RCC 7860 (cell line): ENCODE data around the gene GARIN5B.

Source experiments
- DNase-seq: peaks from one replicate; pipeline ENCODE4 v3.0.0-alpha.2; 2015; ENCODE audit warnings: low spot score
- FAIRE-seq: peaks from 2 replicates; lab custom pipeline; 2012; peaks lifted over from hg19 to GRCh38; lab: Jason Lieb, UNC

The GARIN5B gene

GRCh38 chr19:55325172-55325571, 37.9 kb downstream of the GARIN5B start, which contains the start of gene TMEM150B:
Gene TMEM150B, minus strand, starts transcription at chr19:55325341. Its CDS starts 4,305 bp downstream, at chr19:55321036.
- no peak for FAIRE-seq
- no peak for DNase-seq

- no peak for FAIRE-seq
- DNase-seq = no peak
Measured at GRCh38 chr19:55324662-55325061, 38.4 kb downstream of the GARIN5B start.

- FAIRE-seq = no peak
- DNase-seq = no peak
Measured at GRCh38 chr19:55322204-55322885, 40.7 kb downstream of the GARIN5B start.

- DNase-seq = no peak
- FAIRE-seq = no peak
Measured at GRCh38 chr19:55321466-55322137, 41.5 kb downstream of the GARIN5B start.

GRCh38 chr19:55320844-55321419, 42.1 kb downstream of the GARIN5B start:
- no peak for FAIRE-seq
- DNase-seq = no peak

GRCh38 chr19:55319785-55320184, 43.3 kb downstream of the GARIN5B start:
- DNase-seq = no peak
- no peak for FAIRE-seq

- FAIRE-seq = no peak
Measured at GRCh38 chr19:55316646-55317045, 46.4 kb downstream of the GARIN5B start.

GRCh38 chr19:55315956-55316525, 47.0 kb downstream of the GARIN5B start:
- DNase-seq = no peak
- FAIRE-seq = no peak

More at GRCh38 chr19:55316646-55317045, 46.4 kb downstream of the GARIN5B start:
- no peak for DNase-seq

- DNase-seq = no peak
- FAIRE-seq = no peak
Measured at GRCh38 chr19:55314396-55314795, 48.7 kb downstream of the GARIN5B start.

- no peak for DNase-seq
- no peak for FAIRE-seq
Measured at GRCh38 chr19:55312621-55313512, 50.2 kb downstream of the GARIN5B start.

- no peak for DNase-seq
- no peak for FAIRE-seq
Measured at GRCh38 chr19:55311797-55312196, 51.3 kb downstream of the GARIN5B start.

GRCh38 chr19:55311397-55311796, 51.7 kb downstream of the GARIN5B start:
- FAIRE-seq (no peak), DNase-seq (no peak)

- FAIRE-seq (no peak), DNase-seq (no peak)
Measured at GRCh38 chr19:55310498-55310897, 52.6 kb downstream of the GARIN5B start.

GRCh38 chr19:55309448-55309847, 53.6 kb downstream of the GARIN5B start:
- no peak for FAIRE-seq
- DNase-seq = no peak

- FAIRE-seq (no peak), DNase-seq (no peak)
Measured at GRCh38 chr19:55308281-55308680, 54.8 kb downstream of the GARIN5B start.

GRCh38 chr19:55306712-55307111, 56.3 kb downstream of the GARIN5B start:
- FAIRE-seq (no peak), DNase-seq (no peak)

GRCh38 chr19:55305983-55306562, 57.0 kb downstream of the GARIN5B start:
- FAIRE-seq (no peak), DNase-seq (peak; percentile 20)

GRCh38 chr19:55305491-55305890, 57.6 kb downstream of the GARIN5B start:
- FAIRE-seq (no peak), DNase-seq (no peak)

- FAIRE-seq (no peak), DNase-seq (no peak)
Measured at GRCh38 chr19:55304980-55305379, 58.1 kb downstream of the GARIN5B start.
